Psoas muscle (tissue), 8 donors: ENCODE data around the gene AUTS2. TPM values are rescaled to one million over a fixed set of nuclear protein-coding genes. Genes with fewer than 3 reads are reported as not detected.

Source experiments
- ATAC-seq, 4 donors: fragments of 200-7000 bp; cut with Tn5 transposase; one replicate each; pipeline ENCODE4 v1.9.1; 2020; ENCODE audit warnings: moderate library complexity in 3 of 4, mild to moderate bottlenecking in 2 of 4
- DNase-seq, 2 donors: peaks; one replicate each; pipeline ENCODE4 v3.0.0-alpha.2; 2020
- H3K27ac ChIP-seq: fragments of 200-600 bp; one replicate; pipeline ENCODE4 v1.8.0; 2022
- H3K27me3 ChIP-seq, 3 donors: fragments of 200-600 bp in 1 of 3; one replicate each; pipeline versions ENCODE4 v1.6.1 to v1.8.0; 2013 to 2022; ENCODE audit warnings: low read length in 2 of 3, mild to moderate bottlenecking in 2 of 3, moderate library complexity in 1 of 3; ENCODE audit not compliant: insufficient read depth in 3 of 3
- H3K36me3 ChIP-seq, 2 donors: fragments of 200-600 bp in 1 of 2; one replicate each; pipeline versions ENCODE4 v1.6.1 to v1.8.0; 2013 to 2022; ENCODE audit warnings: low read depth in 1 of 2, mild to moderate bottlenecking in 1 of 2, moderate library complexity in 1 of 2; ENCODE audit not compliant: insufficient read depth in 1 of 2
- H3K4me1 ChIP-seq: fragments of 200-600 bp; one replicate; pipeline ENCODE4 v1.8.0; 2022
- H3K4me3 ChIP-seq: fragments of 200-600 bp; one replicate; pipeline ENCODE4 v1.8.0; 2022; ENCODE audit warnings: mild to moderate bottlenecking
- H3K9me3 ChIP-seq: fragments of 200-600 bp; one replicate; pipeline ENCODE4 v1.8.0; 2022
- CTCF ChIP-seq: fragments of 200-600 bp; IDR thresholded peaks from one replicate; pipeline ENCODE4 v1.8.0; 2022; ENCODE audit warnings: antibody characterized with exemption
- WGBS, 3 donors: extraction: QIAGEN DNeasy Blood & Tissue Kit; methylation state at CpG; one replicate each; pipeline versions ENCODE4 v1.1.6 to v1.1.7; 2013; 5-methylcytosine and 5-hydroxymethylcytosine counted together
- intact Hi-C, 2 donors: fragments of 100-400 bp; cut with DNase I; formaldehyde crosslinking; loops; one replicate each; pipeline versions ENCODE4 v1.11.0 to v1.14.2; 2022
- polyA plus RNA-seq, 3 donors: library from polyadenylated mRNA; stranded (reverse); fragments of 200-250 nt; gene quantifications; one replicate each; pipeline ENCODE4 v1.2.3, GENCODE V29; 2013
- total RNA-seq, 4 donors: library from RNA; stranded (reverse); fragmentation: NEBNext Ultra II Directional in 2 of 4; extraction: Animal tissue kit (Norgen Biotek cat#: 25700) in 2 of 4; gene quantifications; one replicate each; pipeline versions ENCODE4 v1.2.1 to v1.2.4, GENCODE V29; 2021 to 2023
- donor health status: healthy with polysubstance abuse.
- donor health status: DM: no; HTN: no; CAD: no; lungs with moderate emphysema.
- donor health status: Bipolar disorder and iron deficiency.
- donor health status: healthy.
- donor health status: DM: yes; HTN: yes; CAD: no.
- donor health status: DM: no; HTN: no; CAD: no.
- donor health status: DM: no; HTN: no; CAD: no.
- donor health status: DM: yes; HTN: yes; CAD: no.

AUTS2 gene
- total and polyA plus RNA-seq, 7 donors, result 5.0 to 33.5 (median 14.3) TPM

DNA sequence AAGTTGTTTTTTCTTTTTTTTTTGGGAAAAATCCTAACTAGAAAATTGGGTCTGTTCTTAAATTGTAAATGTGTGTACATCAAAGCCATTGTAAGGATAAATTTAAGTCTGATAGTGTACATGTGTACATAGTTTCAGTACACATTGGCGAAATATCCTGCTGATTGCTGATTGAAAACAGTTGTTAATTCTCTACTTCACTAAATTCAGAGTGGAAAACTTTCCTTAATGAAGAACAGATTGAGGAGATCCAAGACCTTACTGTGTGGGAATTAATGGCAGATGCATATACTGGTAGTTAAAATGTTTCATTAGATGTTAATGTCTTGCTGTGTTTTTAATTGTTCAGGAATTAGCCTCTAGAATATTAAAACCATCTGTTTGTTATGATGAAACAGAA is 506.0 kb downstream of the AUTS2 start:
- Histone ChIP-seq H3K4me3 (no peak overlapping the region), H3K9me3 (no peaks in the 10 kb centered on the region), H3K27me3 (no peaks in the 10 kb centered on the region), H3K36me3 (no peaks in the 10 kb centered on the region), H3K27ac (no peak overlapping the region), H3K4me1 (no peaks in the 10 kb centered on the region)
- TF ChIP-seq CTCF, result no peak
- intact Hi-C loops, result no loop called here
- DNase-seq (no peak), ATAC-seq (no peak)
- WGBS, 3 donors, result 95 to 98% (median 96%) methylated on average over 1 of the region's 1 CpG

- WGBS, 3 donors, result 98 to 99% (median 98%) methylated on average over 2 of the region's 2 CpGs
- no peak overlapping the region for H3K27ac ChIP-seq
- TF ChIP-seq CTCF, result no peak
- H3K4me3 ChIP-seq, result no peak overlapping the region
- ATAC-seq (no peak), DNase-seq (no peak)
- no peaks in the 10 kb centered on the region for H3K4me1 ChIP-seq
- H3K27me3 ChIP-seq, result no peaks in the 10 kb centered on the region
- no peaks in the 10 kb centered on the region for H3K36me3 ChIP-seq
- H3K9me3 ChIP-seq, result no peaks in the 10 kb centered on the region
- intact Hi-C loops, result no loop called here
Observed at GRCh38 chr7:70113078-70113477, 514.8 kb downstream of the AUTS2 start.

GRCh38 chr7:70113536-70113935 is 515.3 kb downstream of the AUTS2 start:
- DNase-seq (no peak), ATAC-seq (no peak)
- H3K36me3 ChIP-seq, result no peaks in the 10 kb centered on the region
- no peak overlapping the region for H3K4me3 ChIP-seq
- no peak for TF ChIP-seq CTCF
- H3K4me1 ChIP-seq, result no peaks in the 10 kb centered on the region
- no peaks in the 10 kb centered on the region for H3K9me3 ChIP-seq
- 92 to 94% (median 93%) methylated on average over 3 of the region's 3 CpGs for WGBS, 3 donors
- intact Hi-C loops, result no loop called here
- H3K27me3 ChIP-seq, result no peaks in the 10 kb centered on the region
- H3K27ac ChIP-seq, result no peak overlapping the region

DNA sequence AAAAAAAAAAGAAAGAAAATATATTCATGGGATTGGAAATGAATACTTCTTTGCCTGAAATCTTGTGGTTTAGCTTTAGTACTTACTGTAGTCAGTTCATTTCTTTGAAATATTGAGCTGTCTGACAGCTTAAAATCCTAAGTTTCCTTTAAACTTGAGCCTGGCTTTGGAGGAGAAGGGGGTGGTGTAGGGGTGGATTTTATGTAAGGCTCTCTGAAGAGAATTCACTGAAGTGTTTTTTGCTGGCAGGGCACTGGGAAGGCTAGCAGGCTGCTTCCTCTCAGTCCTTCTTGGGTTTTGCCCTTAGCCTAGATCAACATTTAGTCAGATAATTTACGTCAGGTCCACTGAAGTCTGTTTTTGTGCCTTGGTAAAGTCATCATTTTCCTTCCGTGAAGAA is 516.5 kb downstream of the AUTS2 start:
- Histone ChIP-seq H3K27ac (no peak overlapping the region), H3K4me3 (no peak overlapping the region), H3K36me3 (no peaks in the 10 kb centered on the region), H3K9me3 (peaks cover 3% of the 10 kb centered on the region), H3K27me3 (no peaks in the 10 kb centered on the region), H3K4me1 (no peaks in the 10 kb centered on the region)
- DNase-seq (no peak), ATAC-seq (no peak)
- WGBS, 3 donors, result 93 to 95% (median 94%) methylated on average over 2 of the region's 2 CpGs
- TF ChIP-seq CTCF, result no peak
- intact Hi-C loops, result no loop called here

DNA sequence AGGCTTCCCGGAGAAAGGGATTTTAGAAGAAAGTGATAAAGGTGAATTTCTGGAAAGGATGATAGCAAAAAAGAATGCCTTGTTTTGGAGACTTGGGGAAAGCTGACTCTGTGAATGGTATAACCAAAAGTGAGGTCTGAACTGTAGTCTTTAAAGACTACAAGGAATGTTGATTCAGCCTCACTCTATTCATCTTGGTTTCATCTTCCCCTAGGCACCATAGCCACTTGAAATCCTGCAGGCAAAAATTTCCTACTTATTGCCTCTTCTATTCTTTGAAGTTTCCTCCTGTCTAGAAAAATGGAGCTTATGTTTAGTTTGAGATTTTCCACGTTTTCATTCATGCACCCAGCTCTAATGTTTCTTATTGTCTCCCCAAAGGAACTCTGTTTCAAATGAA is 518.0 kb downstream of the AUTS2 start:
- intact Hi-C loops, result no loop called here
- ATAC-seq, result no peak

More for the DNA sequence above, 518.0 kb downstream of the AUTS2 start:
- Histone ChIP-seq H3K4me1 (no peaks in the 10 kb centered on the region), H3K36me3 (no peaks in the 10 kb centered on the region), H3K9me3 (peaks cover 15% of the 10 kb centered on the region), H3K27me3 (no peaks in the 10 kb centered on the region), H3K4me3 (no peak overlapping the region), H3K27ac (no peak overlapping the region)
- WGBS, 3 donors, result 84 to 87% (median 85%) methylated on average over 2 of the region's 2 CpGs
- DNase-seq, result no peak
- no peak for TF ChIP-seq CTCF
